ENCODE measurements around the gene ACO2. TPM values are rescaled to one million over a fixed set of nuclear protein-coding genes. Genes with fewer than 3 reads are reported as not detected.

Gene ACO2
- total and polyA plus RNA-seq, 2 of the 4 experiments (the other 2 are of a cell fraction): 71.3 to 72.9 TPM

DNA sequence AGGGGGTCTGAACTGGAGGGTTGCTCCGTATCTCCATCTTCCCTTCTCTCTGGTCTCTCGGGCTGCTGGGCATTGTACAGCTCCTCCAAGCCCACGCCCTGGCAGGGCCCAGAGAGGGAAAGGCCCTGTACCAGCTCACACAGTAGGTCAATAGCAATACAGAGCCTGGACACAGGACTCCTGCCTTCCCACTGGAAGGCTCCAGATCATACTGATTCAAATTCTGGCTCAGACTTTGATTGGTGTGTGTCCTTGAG, 98.5 kb downstream of the ACO2 start:
- WGBS, 2 experiments (ENCODE audit: extremely low coverage in 2 of 2, insufficient read length in 1 of 2): no CpG with 5 or more reads among the region's 3 CpGs
- no peak overlapping the region; the same call in 1 of the 2 replicates for H3K18ac ChIP-seq (ENCODE audit: low read depth, low read length)
- dilution Hi-C loops (cut with HindIII; ENCODE audit: low sequenced_read_pairs, unreplicated experiment) (no loop called here), intact Hi-C loops (cut with micrococcal nuclease) (no loop called here), in situ Hi-C loops (cut with MboI; ENCODE audit: low sequenced_read_pairs) (no loop called here)
- no peak overlapping the region for H3K9ac ChIP-seq (ENCODE audit: low read depth, low read length)
- no peak overlapping the region for H3K14ac ChIP-seq (replicated peaks; ENCODE audit: low read depth, low read length)
- no peak overlapping the region for H3K4me2 ChIP-seq (ENCODE audit: low read depth, low read length)
- H2AK5ac ChIP-seq (ENCODE audit: low read depth, low read length): no peak overlapping the region; the same call in 1 of the 2 replicates
- no peak overlapping the region for H3K4me3 ChIP-seq (ENCODE audit: insufficient read depth, low read depth, low read length)
- ChIA-PET CTCF (no interaction called here), POLR2A (ENCODE audit: unreplicated experiment) (interaction anchor here (0.7 kb wide), 1 partner anchor 24 kb away, joined by 12 read pairs; no protein-coding TSS in a partner anchor)
- 0 out of 2 replicates have a peak overlapping the region, but pooled peaks have one; percentile 19 for H4K91ac ChIP-seq (ENCODE audit: insufficient read depth, low read depth, low read length)
- H4K5ac ChIP-seq (ENCODE audit: low read depth, low read length): no peak overlapping the region; the same call in 1 of the 2 replicates
- no peaks in the 10 kb centered on the region for H3K9me3 ChIP-seq (ENCODE audit: control insufficient read depth, insufficient read depth, low read length)
- no peak for ATAC-seq (ENCODE audit: low read depth)
- no peak overlapping the region for H3K27ac ChIP-seq (ENCODE audit: insufficient read depth, low read length)
- H3K36me3 ChIP-seq (ENCODE audit: control insufficient read depth, insufficient read depth, low read length): peaks cover 17% of the 10 kb centered on the region; the same call in 1 of the 2 replicates
- H4K20me1 ChIP-seq (ENCODE audit: insufficient read depth, low read length): peaks cover 3% of the 10 kb centered on the region; the same call in 1 of the 2 replicates
- no peak overlapping the region for H4K8ac ChIP-seq (ENCODE audit: low read depth in 2 of 2, low read length in 2 of 2)
- TF ChIP-seq SMC3 (IDR thresholded peaks at IDR 0.05; ENCODE audit: low read depth, low read length) (no peak), POLR2A (IDR thresholded peaks at IDR 0.05; ENCODE audit: low read depth, low read length) (no peak), MXI1 (IDR thresholded peaks at IDR 0.05; ENCODE audit: borderline replicate concordance, low read depth, low read length) (no peak), MAZ (IDR thresholded peaks at IDR 0.05; ENCODE audit: borderline replicate concordance, low read depth, low read length) (no peak), FOS (IDR thresholded peaks at IDR 0.05; ENCODE audit: low read depth, low read length) (no peak), CHD1 (IDR thresholded peaks at IDR 0.05; ENCODE audit: low read depth, low read length) (no peak), CEBPB (IDR thresholded peaks at IDR 0.05; ENCODE audit: low read depth, low read length) (no peak), MAFK (IDR thresholded peaks at IDR 0.05; ENCODE audit: low read depth, low read length) (no peak), RCOR1 (IDR thresholded peaks at IDR 0.05; ENCODE audit: insufficient replicate concordance, low read length) (no peak), BHLHE40 (IDR thresholded peaks at IDR 0.05; ENCODE audit: low read depth, low read length) (no peak)
- TF ChIP-seq, protein P1, sequence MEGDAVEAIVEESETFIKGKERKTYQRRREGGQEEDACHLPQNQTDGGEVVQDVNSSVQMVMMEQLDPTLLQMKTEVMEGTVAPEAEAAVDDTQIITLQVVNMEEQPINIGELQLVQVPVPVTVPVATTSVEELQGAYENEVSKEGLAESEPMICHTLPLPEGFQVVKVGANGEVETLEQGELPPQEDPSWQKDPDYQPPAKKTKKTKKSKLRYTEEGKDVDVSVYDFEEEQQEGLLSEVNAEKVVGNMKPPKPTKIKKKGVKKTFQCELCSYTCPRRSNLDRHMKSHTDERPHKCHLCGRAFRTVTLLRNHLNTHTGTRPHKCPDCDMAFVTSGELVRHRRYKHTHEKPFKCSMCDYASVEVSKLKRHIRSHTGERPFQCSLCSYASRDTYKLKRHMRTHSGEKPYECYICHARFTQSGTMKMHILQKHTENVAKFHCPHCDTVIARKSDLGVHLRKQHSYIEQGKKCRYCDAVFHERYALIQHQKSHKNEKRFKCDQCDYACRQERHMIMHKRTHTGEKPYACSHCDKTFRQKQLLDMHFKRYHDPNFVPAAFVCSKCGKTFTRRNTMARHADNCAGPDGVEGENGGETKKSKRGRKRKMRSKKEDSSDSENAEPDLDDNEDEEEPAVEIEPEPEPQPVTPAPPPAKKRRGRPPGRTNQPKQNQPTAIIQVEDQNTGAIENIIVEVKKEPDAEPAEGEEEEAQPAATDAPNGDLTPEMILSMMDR (conservative IDR thresholded peaks at IDR 0.05; ENCODE audit: low read depth, low read length): no peak
- peaks cover 12% of the 10 kb centered on the region for H3K9me1 ChIP-seq (ENCODE audit: insufficient read depth, low read length)
- H2AK9ac ChIP-seq (replicated peaks; ENCODE audit: low read depth, low read length, poor library complexity): no peak overlapping the region
- no peak overlapping the region for H2BK5ac ChIP-seq (ENCODE audit: low read depth, low read length, poor library complexity, severe bottlenecking)
- H2BK15ac ChIP-seq (ENCODE audit: low read depth, low read length): no peak overlapping the region
- no peak overlapping the region for H2BK120ac ChIP-seq (ENCODE audit: low read depth, low read length)
- peaks cover 10 to 54% of the 10 kb centered on the region in 2 experiments for H3K79me1 ChIP-seq (ENCODE audit: low read depth in 1 of 2, low read length in 2 of 2)
- H3K4ac ChIP-seq (ENCODE audit: low read depth, low read length): peak overlapping the region; percentile 12; the same call in 1 of the 2 replicates
- no TSS peak for BruUV-seq (replicated peaks)
- no peaks in the 10 kb centered on the region for H3K27me3 ChIP-seq (ENCODE audit: control insufficient read depth, insufficient read depth, low read length)
- H2AFZ ChIP-seq (replicated peaks; ENCODE audit: low read length, poor library complexity): no peak overlapping the region
- peaks cover 18% of the 10 kb centered on the region for H3K4me1 ChIP-seq (ENCODE audit: control insufficient read depth, insufficient read depth, low read length)
- no peak overlapping the region for H3K56ac ChIP-seq (ENCODE audit: extremely low read depth, insufficient read depth, low read length)
- DNase-seq: no peak
- 0 out of 2 replicates have a peak overlapping the region, but pooled peaks have one; percentile 5 for H2BK20ac ChIP-seq (ENCODE audit: low read depth, low read length)
- H3K23ac ChIP-seq (ENCODE audit: low read depth, low read length): no peak overlapping the region
